ENCODE results near the gene FYB2.

FYB2 gene, protein sequence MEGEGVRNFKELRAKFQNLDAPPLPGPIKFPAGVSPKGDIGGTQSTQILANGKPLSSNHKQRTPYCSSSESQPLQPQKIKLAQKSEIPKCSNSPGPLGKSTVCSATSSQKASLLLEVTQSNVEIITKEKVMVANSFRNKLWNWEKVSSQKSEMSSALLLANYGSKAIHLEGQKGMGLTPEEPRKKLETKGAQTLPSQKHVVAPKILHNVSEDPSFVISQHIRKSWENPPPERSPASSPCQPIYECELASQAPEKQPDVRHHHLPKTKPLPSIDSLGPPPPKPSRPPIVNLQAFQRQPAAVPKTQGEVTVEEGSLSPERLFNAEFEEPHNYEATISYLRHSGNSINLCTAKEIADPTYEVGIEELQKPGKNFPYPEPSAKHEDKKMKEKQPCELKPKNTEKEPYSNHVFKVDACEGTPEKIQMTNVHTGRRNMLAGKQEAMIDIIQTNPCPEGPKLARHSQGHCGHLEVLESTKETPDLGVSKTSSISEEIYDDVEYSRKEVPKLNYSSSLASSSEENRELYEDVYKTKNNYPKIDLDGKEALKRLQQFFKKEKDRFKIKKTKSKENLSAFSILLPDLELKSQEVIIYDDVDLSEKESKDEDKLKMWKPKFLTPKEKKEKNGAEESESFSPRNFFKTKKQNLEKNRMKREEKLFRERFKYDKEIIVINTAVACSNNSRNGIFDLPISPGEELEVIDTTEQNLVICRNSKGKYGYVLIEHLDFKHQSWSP

DNA sequence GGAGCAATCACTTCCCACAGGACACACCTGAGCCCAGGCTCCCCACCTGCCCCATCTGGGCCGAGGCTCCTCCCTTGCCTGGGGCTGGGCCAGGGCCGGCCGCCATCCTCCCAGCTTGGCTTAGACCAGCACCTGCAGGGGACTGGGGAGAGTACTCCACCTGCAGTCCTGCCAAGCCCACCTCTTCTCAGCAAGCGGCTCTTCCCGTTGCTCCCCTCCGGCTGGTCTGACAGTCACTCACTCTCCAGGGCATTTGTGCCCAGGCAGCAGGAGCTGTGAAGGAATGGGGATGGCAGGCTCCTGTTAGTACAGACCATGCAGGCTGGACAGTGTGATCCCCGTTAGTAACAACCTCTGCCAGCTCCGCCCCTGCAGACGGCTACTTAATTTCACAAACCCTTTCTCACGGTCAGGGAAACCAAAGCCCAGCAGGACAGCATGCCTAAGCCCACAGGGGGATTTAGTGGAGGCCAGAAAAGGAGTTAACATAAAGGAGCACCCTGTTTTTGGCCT, at the start of gene FYB2:
FYB2 (minus strand) TSS at position 18 of the 513 bp plus-strand sequence. CDS start 114 bp downstream, outside the sequence.
- no peak for FAIRE-seq

DNA sequence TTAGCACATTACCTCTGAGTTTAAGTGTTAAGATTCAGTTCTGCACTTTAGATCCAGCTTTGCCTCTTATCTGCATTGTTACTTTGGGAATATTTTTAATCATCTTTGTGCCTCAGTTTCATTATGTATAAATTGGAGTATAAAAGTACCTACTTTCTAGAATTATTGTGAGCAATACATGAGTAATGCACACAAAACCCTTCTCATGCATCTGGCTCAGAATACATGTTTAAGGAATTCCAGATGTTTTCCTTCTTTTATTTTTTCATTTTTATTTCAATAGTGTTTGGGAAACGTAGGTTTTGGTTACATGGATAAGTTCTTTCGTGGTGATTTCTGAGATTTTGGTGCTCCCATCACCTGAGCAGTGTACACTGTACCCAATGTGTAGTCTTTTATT, 49.6 kb upstream of the FYB2 start:
- no peak for FAIRE-seq

DNA sequence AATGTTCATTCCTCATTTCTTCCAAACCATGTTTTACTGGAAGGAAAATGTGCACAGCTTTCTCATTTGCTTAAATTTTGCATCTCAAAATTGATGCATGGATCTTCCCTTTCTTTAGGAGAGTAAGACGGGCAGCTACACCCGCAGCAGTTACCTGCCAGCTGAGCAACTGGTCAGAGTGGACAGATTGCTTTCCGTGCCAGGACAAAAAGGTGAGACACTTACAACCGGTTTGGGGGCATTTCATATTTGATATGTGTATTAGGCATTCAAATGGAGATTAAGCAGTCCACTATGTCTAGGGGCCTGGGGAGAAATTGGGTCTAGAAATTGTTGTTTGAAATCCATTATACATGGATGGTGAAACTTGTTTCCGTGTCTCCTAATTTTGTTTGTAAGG, 48.3 kb upstream of the FYB2 start:
- no peak for FAIRE-seq

DNA sequence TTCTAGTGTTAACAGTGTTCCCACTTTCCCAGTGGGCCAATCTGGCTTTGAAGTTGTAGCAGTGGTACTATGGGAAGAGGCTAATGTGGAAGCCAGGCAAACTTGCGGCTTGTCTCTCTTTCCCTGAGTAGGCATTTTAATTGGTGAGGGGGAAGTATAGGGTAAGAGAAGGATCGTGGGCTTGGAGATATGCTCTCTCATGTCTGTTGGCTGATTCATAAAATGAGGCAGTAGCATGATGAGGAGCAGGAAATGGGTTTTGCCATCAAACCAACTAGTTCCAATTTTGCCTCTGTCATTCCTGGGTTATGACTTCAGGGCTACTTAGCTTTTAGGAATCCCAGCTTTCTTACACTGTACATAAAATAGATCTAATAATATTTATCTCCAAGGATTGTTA, 47.5 kb upstream of the FYB2 start:
- FAIRE-seq: no peak

DNA sequence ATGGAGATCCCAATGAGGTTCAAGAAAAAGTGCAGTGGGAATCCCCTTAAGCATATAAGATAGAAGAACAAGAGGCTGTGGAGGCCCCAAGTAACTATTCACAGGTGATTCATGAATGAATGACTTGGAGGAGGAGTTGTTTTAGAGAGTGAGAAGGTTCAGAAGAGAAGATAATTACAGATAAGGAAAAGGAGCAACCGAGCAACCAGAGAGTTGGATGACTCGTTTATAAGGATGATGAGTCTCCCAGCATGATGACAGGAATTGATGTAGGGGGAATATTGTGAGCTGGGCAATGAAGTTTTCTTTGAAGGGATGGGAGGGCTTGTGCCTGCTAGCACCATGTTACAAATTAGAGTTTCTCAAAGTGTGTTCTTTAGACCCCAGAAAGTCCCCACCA, 45.2 kb upstream of the FYB2 start:
- no peak for FAIRE-seq

DNA sequence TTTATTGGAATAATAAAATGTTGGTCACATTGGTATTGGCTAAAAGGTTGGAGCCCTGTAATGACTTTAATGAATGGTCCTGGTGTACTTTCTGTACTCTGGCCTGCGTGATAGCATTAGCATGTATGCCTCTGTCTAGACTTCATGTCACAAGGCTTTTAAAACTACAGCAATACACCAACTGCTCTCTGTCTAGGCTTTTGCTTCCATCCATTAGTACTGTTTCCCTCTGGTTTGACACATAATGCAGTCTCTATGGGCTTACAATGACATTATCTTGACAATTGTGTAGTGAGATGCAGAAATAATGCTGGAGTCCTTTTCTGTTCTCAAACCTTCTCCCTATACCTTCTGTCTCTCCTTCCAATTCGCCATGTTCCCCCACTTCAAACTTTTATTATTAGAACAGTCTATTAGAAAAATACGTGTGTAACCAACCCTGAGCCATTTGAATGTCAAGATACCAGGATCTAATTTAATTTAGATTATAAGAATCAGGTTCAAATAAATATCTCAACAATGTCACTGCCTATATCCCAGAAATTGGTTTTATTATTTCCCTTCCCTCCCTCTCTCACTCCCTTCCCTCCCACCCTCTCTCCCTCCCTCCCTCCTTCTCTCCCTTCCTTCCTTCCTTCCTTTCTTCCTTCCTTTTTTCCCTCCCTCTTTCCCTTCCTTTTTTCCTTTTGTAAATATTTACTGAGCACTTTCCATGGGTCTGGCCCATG, 44.2 kb upstream of the FYB2 start:
- FAIRE-seq: no peak

DNA sequence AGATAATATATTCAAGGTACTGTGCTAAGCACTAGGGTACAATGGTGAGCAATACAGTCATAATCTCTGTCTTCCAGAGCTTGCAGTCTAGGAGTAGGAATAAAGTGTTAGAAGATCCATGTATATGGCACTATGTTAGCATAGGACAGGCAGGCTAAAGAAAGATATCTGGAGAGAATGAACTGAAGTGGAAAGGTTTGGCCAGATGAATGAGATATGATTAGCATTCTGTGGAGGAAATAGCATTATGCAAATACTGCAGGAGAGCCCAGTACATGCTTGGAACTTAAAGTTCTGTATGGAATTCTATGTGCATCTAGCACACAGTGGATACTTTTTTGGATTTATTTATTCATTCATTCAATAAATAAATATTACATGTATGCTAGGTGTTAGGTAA, 40.1 kb upstream of the FYB2 start:
- FAIRE-seq: no peak

DNA sequence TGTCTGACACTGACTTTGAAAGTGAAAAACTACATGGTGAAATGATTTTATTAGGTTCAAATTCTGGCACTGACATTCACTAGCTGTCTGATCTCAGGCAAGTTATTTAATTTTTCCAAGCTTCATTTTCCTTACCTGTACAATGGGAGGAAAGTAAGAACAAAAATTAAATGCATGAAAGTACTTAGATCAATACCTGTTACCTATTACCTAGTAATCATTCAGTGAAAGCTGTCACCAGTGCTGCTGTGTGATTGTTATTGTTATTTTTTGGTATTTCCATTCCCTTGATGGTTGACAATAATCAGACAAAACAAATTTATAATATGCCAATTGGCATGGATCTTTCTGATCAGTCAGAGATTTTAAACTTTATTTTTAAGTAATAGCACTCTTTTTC, 37.0 kb upstream of the FYB2 start:
- FAIRE-seq: no peak

DNA sequence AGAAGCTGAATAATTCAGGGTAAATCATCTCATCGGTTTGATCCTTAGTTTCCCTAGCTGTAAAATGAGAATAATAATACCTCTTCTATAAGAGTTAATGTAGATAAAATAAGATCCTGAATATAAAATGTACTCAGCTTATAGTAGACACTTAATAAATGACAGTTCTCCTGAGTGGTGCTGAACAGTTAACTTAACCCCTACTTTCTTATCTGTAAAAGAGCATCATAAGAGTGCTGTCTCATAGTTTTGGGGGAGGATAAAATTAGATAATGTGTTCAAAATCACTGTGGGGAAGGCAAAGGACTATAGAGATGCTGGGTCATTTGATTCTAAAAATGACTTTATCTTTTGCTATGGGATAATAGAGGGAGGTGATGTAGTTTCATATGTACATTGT, 36.0 kb upstream of the FYB2 start:
- no peak for FAIRE-seq

DNA sequence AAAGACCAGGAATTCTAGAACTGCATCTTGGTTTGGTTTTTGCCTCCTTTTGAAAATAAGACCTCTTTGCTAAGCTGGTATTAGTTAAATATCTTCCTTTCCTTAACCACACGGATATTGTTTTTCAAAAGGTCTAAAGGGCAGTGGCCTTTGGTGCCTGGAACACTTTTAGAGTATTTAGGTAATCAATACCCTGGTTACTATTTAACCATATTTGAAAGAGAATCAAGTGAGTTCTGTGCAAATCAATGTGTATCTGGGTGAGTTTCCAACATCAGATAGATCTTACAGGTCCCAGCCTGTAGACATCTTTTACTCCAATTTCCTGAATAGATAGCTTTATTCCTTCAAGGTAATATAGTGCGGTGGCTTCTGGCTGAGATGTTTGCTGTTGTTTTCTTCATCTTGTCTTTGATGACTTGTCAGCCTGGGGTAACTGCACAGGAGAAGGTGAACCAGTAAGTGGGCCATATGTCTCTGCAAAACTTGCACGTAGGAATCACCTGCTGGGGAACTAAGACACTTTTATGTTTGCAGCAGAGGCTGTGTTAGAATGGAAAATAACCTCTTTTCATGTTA, 35.4 kb upstream of the FYB2 start, which contains the start of gene C8A:
C8A (plus strand) TSS at position 277 of the 579 bp plus-strand sequence; CDS start at position 382, 105 bp downstream.
- no peak for FAIRE-seq

DNA sequence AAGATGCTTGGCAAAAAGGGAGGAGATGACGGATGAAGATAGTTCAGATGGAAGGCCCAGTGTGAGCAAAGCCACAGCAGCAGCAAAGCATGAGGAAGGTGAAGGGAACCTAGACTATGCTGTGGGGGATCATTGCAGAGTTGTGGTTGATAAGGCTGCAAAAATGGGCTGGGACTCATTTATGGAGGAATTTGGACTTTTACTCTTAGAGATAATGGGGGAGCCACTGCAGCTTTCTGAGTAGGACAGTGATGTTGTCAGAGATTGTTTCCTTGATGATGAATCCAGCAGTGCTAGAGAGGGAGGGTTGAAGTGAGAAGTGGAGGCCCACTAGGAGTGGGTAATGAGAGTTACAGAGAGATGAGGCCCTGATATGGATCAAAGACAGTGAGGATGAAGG, 33.3 kb upstream of the FYB2 start:
- no peak for FAIRE-seq

DNA sequence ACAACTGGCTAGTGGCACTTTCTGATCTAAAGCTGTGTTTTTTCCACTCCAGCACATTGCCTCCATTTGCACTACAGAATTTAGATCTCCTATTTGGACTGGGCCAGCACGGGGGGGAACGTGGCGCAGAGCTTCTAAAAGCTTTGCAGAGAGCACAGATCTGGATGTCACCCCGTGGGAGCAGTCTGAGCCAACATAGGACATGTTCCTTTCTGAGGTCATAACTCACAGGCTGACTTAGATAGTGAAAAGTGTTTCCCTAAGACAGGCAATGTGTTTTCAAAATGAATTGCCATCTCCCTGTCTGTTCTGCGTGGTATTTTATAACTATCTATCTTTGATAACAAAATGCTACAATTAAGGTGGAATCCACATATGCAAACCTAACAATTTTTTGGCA, 31.7 kb upstream of the FYB2 start:
- FAIRE-seq: no peak

DNA sequence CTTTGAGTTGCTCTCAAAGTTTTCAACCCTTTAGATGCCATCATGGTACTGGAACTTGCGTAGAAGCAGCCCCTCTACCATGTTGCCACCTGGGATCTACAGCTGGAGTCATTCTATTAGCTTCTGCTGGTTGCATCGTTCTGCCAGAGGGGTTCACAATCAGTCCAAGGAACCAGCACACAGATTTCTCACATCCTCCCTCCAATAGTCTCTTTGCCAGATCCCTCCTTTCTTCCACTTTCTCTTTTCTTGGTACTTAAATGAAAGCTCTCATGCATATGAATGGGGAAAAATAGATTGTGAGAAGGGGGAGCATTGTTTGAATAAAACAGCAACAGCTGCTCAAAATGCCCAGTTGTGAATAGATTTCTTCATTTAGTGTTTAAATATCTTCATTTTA, 31.2 kb upstream of the FYB2 start:
- FAIRE-seq: no peak

DNA sequence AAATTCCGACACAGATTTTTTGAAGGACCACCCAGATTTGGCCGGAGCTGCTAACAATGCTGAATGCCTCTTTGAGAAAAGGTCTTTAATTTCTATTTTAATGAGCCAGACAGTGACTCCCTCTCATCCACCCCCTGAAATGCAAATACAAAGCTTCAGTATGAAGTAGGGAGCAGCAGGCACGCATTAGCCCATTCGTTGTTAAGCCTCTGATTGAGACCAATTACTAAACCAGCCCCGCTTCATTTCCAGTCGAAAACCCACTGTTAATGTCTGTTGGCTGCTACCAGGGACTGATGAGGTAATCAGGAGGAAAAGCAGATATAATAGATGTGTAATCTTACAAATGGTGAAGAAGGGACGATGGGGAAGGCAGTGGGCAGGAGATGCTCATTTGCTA, 30.5 kb upstream of the FYB2 start:
- no peak for FAIRE-seq

DNA sequence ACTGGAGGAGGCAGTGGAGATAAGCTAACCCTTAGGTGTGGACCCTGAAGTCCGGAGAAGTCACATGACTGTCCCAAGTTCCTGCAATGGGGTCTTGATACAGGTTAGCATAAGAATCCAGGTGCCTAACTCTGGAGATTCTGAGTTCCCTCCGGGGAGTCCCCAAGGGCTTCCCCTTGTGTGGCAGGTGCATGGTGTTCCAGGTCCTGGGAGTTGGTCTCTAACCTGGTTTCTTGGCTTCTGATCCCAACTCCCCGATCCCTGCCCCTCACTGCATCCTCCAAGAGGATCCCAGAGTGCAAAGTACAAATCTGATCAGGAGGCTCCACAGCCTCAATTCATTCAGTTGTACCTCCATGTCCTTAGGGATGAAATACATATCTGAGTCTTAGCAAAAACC, 26.1 kb upstream of the FYB2 start:
- FAIRE-seq: no peak

DNA sequence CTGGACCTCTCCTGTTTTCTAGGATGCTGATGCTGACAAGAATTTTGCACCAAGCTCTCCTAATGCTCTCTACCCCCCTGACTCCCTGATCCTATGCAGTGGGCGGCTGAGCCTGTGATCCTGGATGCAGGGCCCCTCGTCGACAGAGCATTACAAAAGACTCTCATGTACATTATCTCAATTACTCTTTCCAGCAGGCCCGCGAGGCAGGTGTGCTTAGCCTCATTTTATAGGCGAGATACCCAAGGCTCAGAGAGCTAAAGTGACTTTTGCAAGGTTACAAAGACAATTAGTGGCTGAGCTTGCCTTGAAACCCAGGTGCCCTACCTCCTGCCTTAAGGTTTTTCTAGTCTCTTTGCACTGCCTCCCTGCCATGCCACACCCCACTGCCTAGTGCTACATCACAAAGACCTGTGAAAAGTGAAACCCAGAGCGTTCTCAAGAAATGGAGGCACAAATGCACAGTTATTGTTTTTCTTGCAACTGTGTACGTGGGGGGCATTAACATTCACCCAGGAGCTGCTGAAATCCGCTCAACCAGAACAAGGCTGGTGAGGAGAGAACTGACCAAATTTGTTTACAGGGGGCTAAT, 25.4 kb upstream of the FYB2 start:
- FAIRE-seq: no peak

DNA sequence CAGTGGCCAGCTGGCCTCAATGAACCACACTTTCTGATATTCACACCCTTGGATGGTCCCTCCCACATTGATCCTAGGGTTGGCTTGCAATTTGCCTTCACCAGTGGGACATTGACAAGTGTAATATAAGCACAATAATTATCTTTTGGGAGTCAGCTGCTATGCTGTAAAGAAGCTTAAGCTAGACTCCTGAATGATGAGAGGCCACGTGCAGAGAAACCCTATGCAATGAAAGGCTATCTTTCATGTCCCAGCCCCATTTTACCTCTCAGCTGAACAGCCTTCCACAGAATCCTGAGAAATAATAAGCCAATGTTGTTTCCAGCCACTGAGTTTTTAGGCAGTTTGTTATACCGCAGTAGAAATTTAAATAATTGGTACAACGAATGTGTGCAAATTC, 24.3 kb upstream of the FYB2 start:
- FAIRE-seq: no peak

DNA sequence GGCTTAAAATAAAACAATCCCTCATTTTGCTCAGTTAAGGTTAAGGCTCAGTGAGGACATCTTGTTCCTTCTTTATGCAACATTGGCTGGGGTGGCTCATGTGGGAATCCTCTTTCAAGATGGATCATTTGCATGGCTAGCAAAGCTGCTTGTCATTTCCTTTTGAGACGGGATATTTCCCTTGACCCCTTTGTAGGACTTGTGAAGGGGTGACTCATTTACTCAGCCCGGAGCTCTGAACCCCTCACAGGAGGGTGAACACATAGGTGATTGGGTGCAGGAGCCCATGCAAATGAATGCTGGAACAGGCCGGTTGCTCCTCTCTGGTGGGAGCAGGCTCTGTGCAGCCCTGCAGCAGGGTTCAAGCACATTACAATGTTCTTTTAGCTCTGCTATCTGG, 19.6 kb upstream of the FYB2 start:
- no peak for FAIRE-seq

DNA sequence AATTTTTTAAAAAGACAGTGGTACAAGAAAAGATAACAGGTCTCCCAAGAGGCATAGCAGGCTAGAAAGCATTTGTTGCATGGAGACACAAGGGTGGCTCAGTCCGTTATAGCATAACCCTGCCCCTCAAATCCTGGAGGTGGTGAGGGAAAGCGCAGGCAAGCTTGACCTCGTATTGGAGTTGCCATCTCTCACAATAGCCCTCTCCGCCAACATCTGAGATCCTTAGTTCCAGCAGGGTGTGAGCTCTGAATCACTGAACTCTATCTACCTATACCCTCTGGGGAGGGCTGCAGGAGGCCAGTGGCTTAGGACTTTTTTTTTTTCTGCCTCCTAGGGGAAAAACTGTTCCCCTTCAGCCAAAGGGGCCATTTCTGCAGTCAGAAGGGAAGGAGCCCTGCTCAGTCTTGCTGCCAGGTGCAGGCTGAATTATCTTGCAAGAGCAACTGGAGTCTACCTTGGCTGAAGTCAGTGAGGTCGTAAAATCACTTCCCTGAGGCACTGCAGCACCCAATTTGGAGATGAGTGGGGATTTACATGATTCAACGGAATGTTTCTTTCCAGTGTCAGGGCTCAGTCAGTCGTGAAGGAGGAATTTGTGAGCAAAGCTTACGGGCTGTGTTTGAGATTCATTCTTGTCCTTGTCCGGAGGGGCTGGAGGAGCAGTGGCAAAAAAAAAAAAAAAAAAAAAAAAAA, 18.2 kb upstream of the FYB2 start:
- FAIRE-seq: no peak

DNA sequence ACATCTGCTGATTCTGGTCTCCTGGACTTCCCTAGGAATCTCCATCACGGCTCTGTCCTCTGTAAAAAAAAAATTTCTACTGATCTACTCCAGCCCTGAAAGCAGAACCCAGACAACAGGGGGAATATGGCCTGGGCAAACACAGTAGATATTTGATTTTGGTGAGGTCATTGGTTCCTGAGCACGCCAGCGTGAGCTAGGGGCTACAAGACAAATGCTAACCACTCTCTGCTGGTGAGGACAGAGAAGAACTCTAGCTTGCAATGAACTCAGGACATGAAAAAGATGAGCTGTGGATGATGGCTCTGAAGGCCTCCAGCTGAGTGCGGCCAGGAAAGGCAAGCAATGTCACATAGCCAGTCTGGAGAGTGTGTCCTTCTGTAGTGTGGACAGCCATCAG, 17.2 kb upstream of the FYB2 start:
- FAIRE-seq: no peak

DNA sequence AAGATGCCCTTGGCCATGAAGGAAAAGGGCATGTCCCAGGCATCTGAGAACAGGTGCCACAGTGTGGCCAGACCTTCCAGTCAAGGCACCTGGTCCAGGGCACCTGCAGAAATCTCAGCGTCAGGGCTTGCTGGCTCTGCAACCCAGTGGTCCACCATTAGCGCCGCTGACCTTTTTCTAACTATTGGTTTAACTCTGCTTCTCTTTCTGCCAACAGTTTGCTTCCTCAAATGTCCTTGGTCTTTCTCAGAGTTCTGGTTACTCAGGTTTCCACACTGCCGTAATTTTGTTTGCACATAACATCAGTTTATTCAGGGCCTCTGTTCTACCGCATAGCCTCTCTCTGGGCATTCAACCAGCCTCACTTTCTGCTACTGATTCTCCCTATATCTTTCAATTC, 16.5 kb upstream of the FYB2 start:
- FAIRE-seq: no peak
